Fibroblast of the aortic adventitia (primary cell): ENCODE measurements around the gene SLC39A5. TPM values are rescaled to one million over a fixed set of nuclear protein-coding genes. Genes with fewer than 3 reads are reported as not detected.

Source experiments
- DNase-seq: peaks from one replicate; pipeline ENCODE4 v3.0.0-alpha.2; 2010; ENCODE audit warnings: low read depth
- H3K4me3 ChIP-seq: 2 replicates; pipeline ENCODE4 v1.5.1; 2011; ENCODE audit warnings: low read depth, mild to moderate bottlenecking, control low read depth, low read length, moderate library complexity
- total RNA-seq: library from RNA; depleted of rRNA; stranded (reverse); fragments of >200 nt; gene quantifications from 2 replicates; pipeline ENCODE4 v1.2.3, GENCODE V29; 2012; ENCODE audit warnings: low replicate concordance
- TF ChIP-seq, protein P1 (sequence below): IDR thresholded peaks from 2 replicates; pipeline ENCODE4 v1.5.1; 2011; ENCODE audit warnings: mild to moderate bottlenecking, low read length, control low read depth, inconsistent platforms; ENCODE audit not compliant: insufficient read depth

SLC39A5 gene, protein sequence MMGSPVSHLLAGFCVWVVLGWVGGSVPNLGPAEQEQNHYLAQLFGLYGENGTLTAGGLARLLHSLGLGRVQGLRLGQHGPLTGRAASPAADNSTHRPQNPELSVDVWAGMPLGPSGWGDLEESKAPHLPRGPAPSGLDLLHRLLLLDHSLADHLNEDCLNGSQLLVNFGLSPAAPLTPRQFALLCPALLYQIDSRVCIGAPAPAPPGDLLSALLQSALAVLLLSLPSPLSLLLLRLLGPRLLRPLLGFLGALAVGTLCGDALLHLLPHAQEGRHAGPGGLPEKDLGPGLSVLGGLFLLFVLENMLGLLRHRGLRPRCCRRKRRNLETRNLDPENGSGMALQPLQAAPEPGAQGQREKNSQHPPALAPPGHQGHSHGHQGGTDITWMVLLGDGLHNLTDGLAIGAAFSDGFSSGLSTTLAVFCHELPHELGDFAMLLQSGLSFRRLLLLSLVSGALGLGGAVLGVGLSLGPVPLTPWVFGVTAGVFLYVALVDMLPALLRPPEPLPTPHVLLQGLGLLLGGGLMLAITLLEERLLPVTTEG
- 0.18 TPM in 1 of 2 replicates, not detected in the other for total RNA-seq

DNA sequence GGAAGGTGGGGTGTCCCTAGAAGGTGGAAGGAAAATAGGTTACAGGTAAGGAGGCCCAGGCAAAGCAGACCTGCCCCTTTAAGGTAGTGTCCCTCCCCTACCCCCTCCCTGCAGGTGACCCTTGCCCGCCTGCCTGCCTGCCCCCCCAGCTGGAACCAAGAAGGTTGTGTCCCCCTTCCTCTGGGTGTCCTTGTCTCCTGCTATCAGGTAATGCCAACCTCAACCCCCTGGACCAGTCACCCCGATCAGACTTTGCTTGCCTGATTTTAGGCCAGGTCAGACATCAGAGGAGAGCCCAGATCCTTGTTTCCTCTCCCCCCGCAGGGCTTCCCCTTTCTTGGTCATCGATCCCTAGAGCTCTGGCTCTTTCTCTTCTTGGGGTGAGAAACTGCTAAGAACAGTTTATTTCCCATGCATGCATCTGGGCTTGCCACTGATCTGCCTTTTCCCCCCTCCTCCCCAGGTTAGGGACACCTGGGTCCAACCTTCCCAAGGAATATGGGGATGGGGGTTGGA, at the start of gene SLC39A5:
Gene SLC39A5, plus strand, starts transcription at position 136 of the 516 bp plus-strand sequence. CDS start 1,224 bp downstream, outside the sequence.
- no peak for DNase-seq
- H3K4me3 ChIP-seq = no peak within 1 kb of the TSS
- TF ChIP-seq, protein P1, sequence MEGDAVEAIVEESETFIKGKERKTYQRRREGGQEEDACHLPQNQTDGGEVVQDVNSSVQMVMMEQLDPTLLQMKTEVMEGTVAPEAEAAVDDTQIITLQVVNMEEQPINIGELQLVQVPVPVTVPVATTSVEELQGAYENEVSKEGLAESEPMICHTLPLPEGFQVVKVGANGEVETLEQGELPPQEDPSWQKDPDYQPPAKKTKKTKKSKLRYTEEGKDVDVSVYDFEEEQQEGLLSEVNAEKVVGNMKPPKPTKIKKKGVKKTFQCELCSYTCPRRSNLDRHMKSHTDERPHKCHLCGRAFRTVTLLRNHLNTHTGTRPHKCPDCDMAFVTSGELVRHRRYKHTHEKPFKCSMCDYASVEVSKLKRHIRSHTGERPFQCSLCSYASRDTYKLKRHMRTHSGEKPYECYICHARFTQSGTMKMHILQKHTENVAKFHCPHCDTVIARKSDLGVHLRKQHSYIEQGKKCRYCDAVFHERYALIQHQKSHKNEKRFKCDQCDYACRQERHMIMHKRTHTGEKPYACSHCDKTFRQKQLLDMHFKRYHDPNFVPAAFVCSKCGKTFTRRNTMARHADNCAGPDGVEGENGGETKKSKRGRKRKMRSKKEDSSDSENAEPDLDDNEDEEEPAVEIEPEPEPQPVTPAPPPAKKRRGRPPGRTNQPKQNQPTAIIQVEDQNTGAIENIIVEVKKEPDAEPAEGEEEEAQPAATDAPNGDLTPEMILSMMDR = no peak

DNA sequence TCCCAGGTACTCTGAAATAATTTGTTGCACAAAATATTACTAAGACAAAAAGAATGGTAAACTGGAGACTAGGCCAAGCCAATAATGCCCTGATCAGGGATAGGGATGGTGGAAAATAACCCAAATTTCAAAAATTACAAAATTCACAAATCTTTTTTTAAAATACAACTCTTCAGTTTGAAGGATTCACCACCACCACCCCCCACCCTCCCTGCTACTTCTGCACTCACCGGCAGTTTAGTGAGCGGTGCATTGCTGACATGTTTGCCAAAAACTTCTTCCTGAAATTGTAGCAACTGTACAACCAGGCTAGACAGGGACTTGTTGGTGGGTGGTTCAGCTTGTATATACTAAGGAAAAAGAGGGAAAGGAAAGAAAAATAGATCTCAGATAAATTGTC, 42.9 kb upstream of the SLC39A5 start:
- H3K4me3 ChIP-seq = no peak overlapping the region
- TF ChIP-seq, protein P1 = no peak
- DNase-seq = no peak

DNA sequence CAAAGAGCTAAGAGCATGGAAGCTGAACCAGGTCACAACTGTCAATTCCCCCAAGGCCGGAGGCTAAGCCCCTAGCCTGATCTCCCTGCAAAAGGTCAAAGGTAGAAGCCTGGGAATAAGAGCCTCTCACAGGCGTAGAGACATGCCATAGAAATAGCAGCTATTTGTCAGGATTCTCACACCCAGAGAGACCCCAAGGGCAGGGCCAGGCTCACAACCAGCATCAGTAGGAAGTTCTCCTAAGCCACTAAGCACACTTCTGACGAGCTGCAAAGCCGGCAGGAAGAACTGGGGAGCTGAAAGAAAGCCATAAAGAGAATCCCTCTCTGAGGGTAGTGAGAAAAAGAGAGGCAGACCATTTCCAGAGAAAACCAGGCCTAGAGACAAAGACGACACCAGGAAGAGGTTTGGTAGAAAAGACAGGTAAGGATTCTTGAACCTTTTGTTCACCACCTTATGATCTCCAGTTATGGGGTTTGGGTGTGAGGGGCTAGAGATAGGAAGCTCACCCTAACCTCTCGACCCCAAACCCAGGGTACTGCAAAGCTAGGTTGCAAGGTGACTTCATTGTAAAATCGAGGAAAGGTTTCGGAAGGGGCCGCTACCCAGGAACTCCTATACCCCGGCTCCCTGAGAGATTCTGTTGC, 41.6 kb upstream of the SLC39A5 start:
- H3K4me3 ChIP-seq = peak overlapping the region; percentile 79
- TF ChIP-seq, protein P1 = no peak
- DNase-seq = no peak

DNA sequence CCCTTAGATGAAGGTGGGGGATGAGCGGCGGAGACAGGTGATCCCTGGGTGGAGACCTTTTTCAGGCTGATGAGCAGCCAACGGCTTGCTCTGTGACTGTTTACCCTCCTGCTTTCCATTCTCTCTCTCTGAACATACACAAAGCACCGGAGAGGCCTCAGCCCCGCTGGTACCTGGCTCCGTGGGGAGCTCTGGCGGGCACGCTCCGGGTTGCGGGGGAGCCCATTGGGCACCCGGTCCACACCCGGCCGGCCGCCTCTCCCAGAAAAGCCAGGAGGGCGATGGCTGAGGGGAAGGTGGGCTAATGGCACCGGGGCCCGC, 41.1 kb upstream of the SLC39A5 start:
- TF ChIP-seq, protein P1 = no peak
- DNase-seq = no peak

DNA sequence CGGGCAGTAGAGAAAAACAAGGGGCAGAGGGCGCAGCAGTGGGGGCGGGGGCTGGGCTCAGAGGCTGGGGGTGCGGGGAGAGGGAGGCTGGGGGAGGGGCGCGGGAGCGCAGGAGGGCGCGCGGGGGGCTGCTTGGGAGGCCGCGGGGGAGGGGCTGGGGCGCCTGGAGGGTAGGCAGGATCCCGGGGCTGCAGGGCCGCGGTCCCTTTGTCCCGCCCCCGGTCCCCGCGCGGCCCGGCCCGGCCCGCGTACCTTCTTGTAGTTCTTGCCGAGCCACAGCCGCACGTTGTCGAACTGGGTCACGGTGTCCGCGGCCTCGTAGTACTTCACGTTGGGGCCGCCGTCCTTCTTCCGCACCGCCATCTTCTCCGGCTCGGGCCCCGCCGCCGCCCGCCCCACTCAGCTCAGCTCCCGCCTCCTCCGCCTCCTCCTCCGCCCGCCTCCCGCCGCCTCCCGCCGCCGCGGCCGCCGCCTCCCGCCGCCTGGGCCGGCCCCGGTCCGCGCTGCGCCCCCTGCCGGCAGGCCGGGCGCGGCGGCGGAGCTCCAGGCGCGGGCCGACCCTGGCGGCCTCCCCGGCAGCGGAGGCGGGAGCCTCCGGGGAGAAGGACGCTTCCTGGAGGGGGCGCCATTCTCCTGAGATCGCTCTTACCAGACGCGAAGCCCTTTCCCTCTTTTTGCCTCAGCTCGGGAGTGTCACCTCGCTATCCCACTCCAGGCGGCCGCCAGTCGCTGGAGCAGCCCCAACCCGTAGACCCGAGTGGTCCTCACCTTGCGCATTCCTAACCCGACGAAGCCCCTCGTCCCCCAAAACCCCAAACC, 40.5 kb upstream of the SLC39A5 start, which contains the start of gene SMARCC2:
Gene SMARCC2, minus strand, starts transcription at position 385 of the 819 bp plus-strand sequence. Its CDS starts 22 bp downstream, at position 363.
- peak; percentile 86 for DNase-seq
- peak within 1 kb of the TSS; percentile 81 for H3K4me3 ChIP-seq
- TF ChIP-seq, protein P1 = peak; percentile 64

More for the DNA sequence above, 41.1 kb upstream of the SLC39A5 start:
- H3K4me3 ChIP-seq = peak overlapping the region; percentile 79
